Inferior parietal cortex (tissue), 1 donor: ENCODE results near the gene BABAM2.
A peak's percentile ranks its signal among the peaks of the same experiment; 100 is the strongest.

Experiments used
- DNase-seq: peaks from one replicate; pipeline ENCODE4 v3.0.0-alpha.2; 2016; ENCODE audit errors: extremely low spot score

The BABAM2 gene

GRCh38 chr2:28028025-28028424, 137.5 kb downstream of the BABAM2 start:
- DNase-seq = no peak

- no peak for DNase-seq
Measured at GRCh38 chr2:28030600-28030999, 140.1 kb downstream of the BABAM2 start.

- DNase-seq = no peak
Measured at GRCh38 chr2:28032816-28033215, 142.3 kb downstream of the BABAM2 start.

GRCh38 chr2:28034696-28035095, 144.2 kb downstream of the BABAM2 start:
- no peak for DNase-seq

GRCh38 chr2:28035163-28035690, 144.7 kb downstream of the BABAM2 start:
- no peak for DNase-seq

- DNase-seq = no peak
Measured at GRCh38 chr2:28035816-28036215, 145.3 kb downstream of the BABAM2 start.

GRCh38 chr2:28036307-28036706, 145.8 kb downstream of the BABAM2 start:
- DNase-seq = no peak

GRCh38 chr2:28038722-28039121, 148.2 kb downstream of the BABAM2 start:
- DNase-seq = no peak

- DNase-seq = no peak
Measured at GRCh38 chr2:28045676-28046351, 155.3 kb downstream of the BABAM2 start.

GRCh38 chr2:28046921-28047320, 156.4 kb downstream of the BABAM2 start:
- no peak for DNase-seq

GRCh38 chr2:28047681-28048080, 157.2 kb downstream of the BABAM2 start:
- no peak for DNase-seq

GRCh38 chr2:28048341-28048740, 157.8 kb downstream of the BABAM2 start:
- DNase-seq = no peak

- DNase-seq = no peak
Measured at GRCh38 chr2:28049416-28049815, 158.9 kb downstream of the BABAM2 start.

GRCh38 chr2:28049899-28050298, 159.4 kb downstream of the BABAM2 start:
- no peak for DNase-seq

- DNase-seq = no peak
Measured at GRCh38 chr2:28052691-28053090, 162.2 kb downstream of the BABAM2 start.

GRCh38 chr2:28053597-28053996, 163.1 kb downstream of the BABAM2 start:
- no peak for DNase-seq

GRCh38 chr2:28054916-28055315, 164.4 kb downstream of the BABAM2 start:
- DNase-seq = no peak

- DNase-seq = no peak
Measured at GRCh38 chr2:28055325-28055970, 164.9 kb downstream of the BABAM2 start.

- no peak for DNase-seq
Measured at GRCh38 chr2:28058791-28059190, 168.3 kb downstream of the BABAM2 start.

- no peak for DNase-seq
Measured at GRCh38 chr2:28062867-28063266, 172.3 kb downstream of the BABAM2 start.

GRCh38 chr2:28063492-28063962, 173.0 kb downstream of the BABAM2 start:
- no peak for DNase-seq

- no peak for DNase-seq
Measured at GRCh38 chr2:28067602-28068001, 177.1 kb downstream of the BABAM2 start.

- DNase-seq = peak; percentile 18
Measured at GRCh38 chr2:28068088-28068487, 177.6 kb downstream of the BABAM2 start.
